Mucosa of descending colon (tissue), 3 donors: ENCODE data around the gene SLC7A6. TPM values are rescaled to one million over a fixed set of nuclear protein-coding genes. Genes with fewer than 3 reads are reported as not detected.

ENCODE experiments used
- ATAC-seq: fragments of 200-7000 bp; cut with Tn5 transposase; one replicate; pipeline ENCODE4 v1.9.1; 2020; ENCODE audit warnings: mild to moderate bottlenecking, moderate library complexity
- DNase-seq, 3 donors: peaks; one replicate each; pipeline ENCODE4 v3.0.0-alpha.2; 2020
- H3K36me3 ChIP-seq: fragments of 200-600 bp; one replicate; pipeline ENCODE4 v1.8.0; 2021; ENCODE audit warnings: low read depth, mild to moderate bottlenecking
- H3K4me1 ChIP-seq: fragments of 200-600 bp; one replicate; pipeline ENCODE4 v1.8.0; 2021; ENCODE audit warnings: low read depth, mild to moderate bottlenecking
- H3K4me3 ChIP-seq: fragments of 200-600 bp; one replicate; pipeline ENCODE4 v1.8.0; 2021; ENCODE audit warnings: mild to moderate bottlenecking
- H3K9me3 ChIP-seq: fragments of 200-600 bp; one replicate; pipeline ENCODE4 v1.8.0; 2021; ENCODE audit warnings: mild to moderate bottlenecking
- intact Hi-C, 2 donors: fragments of 100-400 bp; cut with DNase I in 1 of 2; cut with micrococcal nuclease in 1 of 2; formaldehyde crosslinking; loops; one replicate each; pipeline versions ENCODE4 v1.11.0 to v1.11.1; 2022; cut with DNase I, micrococcal nuclease
- total RNA-seq, 3 donors: library from RNA; stranded (reverse); fragmentation: NEBNext Ultra II Directional in 2 of 3; extraction: Animal tissue kit (Norgen Biotek cat#: 25700) in 2 of 3; gene quantifications; one replicate each; pipeline versions ENCODE4 v1.2.1 to v1.2.4, GENCODE V29; 2021 to 2023
- TF ChIP-seq, protein P1 (sequence below): fragments of 200-600 bp; IDR thresholded peaks from one replicate; pipeline ENCODE4 v1.8.0; 2022; ENCODE audit warnings: antibody characterized with exemption, mild to moderate bottlenecking
- donor health status: DM: no; HTN: no; CAD: no; lungs with moderate emphysema.
- donor health status: DM: no; HTN: no; CAD: no.
- donor health status: DM: no; HTN: yes; CAD: no.

The SLC7A6 gene
- total RNA-seq, 3 donors from 2014 or later = 35.0 to 41.4 (median 37.2) TPM

DNA sequence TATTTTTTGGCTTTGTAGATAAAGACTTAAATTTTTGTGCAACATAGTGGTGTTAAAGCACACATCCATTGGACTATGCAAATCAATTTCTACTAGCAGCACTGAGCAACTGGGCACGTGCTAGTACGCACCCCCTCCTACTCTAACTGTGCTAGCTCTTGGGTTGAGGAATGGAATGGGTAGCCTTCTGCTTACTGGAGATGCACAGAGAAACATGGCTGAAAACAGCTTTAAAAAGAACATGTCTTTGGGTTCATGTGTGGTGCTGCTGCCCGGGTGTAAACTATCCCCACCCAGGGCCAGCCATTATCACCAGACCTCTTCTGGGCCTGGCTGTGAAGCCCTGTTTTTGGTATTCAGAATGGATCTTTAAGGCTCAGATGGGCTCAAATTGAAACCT lies 35.7 kb upstream of the SLC7A6 start:
- ATAC-seq = no peak
- peaks cover 25% of the 10 kb centered on the region for H3K4me1 ChIP-seq
- no peaks in the 10 kb centered on the region for H3K9me3 ChIP-seq
- intact Hi-C loops = no loop called here
- peaks cover 3% of the 10 kb centered on the region for H3K36me3 ChIP-seq
- DNase-seq = no peak
- no peak overlapping the region for H3K4me3 ChIP-seq
- TF ChIP-seq, protein P1, sequence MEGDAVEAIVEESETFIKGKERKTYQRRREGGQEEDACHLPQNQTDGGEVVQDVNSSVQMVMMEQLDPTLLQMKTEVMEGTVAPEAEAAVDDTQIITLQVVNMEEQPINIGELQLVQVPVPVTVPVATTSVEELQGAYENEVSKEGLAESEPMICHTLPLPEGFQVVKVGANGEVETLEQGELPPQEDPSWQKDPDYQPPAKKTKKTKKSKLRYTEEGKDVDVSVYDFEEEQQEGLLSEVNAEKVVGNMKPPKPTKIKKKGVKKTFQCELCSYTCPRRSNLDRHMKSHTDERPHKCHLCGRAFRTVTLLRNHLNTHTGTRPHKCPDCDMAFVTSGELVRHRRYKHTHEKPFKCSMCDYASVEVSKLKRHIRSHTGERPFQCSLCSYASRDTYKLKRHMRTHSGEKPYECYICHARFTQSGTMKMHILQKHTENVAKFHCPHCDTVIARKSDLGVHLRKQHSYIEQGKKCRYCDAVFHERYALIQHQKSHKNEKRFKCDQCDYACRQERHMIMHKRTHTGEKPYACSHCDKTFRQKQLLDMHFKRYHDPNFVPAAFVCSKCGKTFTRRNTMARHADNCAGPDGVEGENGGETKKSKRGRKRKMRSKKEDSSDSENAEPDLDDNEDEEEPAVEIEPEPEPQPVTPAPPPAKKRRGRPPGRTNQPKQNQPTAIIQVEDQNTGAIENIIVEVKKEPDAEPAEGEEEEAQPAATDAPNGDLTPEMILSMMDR = no peak

DNA sequence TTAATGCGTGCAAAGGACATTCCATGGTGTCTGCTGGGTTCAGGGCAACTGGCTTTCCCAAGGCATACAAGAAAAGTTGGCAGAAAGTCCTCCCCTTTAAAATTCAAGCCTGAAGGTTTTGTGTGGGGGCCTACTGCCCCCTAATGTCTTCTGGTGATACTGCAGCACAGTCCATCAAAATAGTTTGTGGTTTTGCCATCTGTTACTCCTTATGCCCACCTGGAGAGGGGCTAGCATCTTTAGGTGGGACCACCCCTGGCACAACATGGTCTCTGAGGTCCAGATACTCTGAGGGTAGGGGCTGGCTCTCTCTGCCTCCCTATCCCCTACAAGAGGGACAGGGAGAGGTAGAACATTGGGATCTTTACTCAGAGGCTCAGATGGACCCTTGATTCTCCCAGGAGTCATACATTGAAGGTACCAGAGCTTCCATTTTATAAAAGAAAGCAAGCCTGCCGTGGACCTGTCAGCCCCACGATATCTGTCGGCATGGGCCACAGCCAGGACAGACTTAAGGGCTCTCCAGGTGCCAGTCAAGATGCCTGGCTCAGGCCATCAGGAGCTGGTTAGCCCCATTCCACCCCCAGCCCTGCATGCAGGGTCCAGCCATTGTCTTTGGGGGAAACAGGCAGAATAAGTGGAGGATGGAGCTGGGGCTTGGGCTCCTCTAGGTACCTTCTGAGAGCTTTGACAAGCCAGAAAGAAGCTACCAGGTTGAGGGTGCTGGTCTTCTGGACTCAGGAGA lies 34.7 kb upstream of the SLC7A6 start:
- TF ChIP-seq, protein P1 = peak; percentile 68
- DNase-seq = peak in 1 of 3 donors; percentile 53
- peak; percentile 12 for ATAC-seq
- Histone ChIP-seq H3K36me3 (peaks cover 3% of the 10 kb centered on the region), H3K9me3 (no peaks in the 10 kb centered on the region), H3K4me1 (peaks cover 25% of the 10 kb centered on the region), H3K4me3 (no peak overlapping the region)
- intact Hi-C loops = no loop called here

DNA sequence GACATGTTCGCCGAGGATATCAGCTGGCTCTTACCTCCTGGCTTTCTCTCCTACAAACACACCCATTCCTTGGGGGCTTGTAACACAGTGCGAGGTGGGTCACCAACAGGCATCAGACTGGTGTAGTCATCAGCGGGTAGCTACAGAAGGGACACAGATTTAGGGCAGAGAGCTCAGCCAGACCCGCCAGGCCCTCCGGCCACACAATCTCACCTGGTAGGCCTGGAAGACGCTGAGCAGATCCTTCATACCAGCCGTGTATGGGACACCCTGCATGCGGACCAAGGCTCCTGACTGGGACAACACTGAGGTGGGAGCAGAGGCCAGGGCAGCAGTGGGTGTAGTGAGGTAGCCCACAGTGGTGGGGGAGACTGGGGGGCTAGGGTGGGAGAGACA lies 34.2 kb upstream of the SLC7A6 start:
- DNase-seq (no peak), ATAC-seq (no peak)
- TF ChIP-seq, protein P1 = no peak
- intact Hi-C loops = no loop called here
- Histone ChIP-seq H3K4me1 (peaks cover 25% of the 10 kb centered on the region), H3K9me3 (no peaks in the 10 kb centered on the region), H3K4me3 (no peak overlapping the region), H3K36me3 (peaks cover 6% of the 10 kb centered on the region)

DNA sequence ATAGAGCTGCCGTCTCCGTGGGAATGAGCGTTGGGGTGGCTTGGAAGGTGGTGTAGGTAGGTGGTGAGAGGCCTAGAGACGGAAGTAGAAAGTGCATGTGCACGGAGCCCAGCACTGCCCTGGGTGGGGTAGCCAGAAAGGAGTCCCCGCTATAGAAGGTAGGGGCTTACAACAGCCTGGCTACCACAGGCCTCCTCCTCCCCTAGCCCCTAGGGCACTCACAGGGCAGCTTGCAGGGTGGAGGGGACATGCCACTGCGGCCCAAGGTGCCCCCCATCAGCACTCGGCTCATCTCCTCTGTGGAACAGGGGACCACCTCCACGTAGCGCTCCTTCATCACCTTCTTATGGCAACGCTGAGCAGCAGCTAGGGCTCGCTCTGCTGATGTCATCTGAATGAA lies 33.4 kb upstream of the SLC7A6 start:
- Histone ChIP-seq H3K36me3 (peaks cover 6% of the 10 kb centered on the region), H3K4me1 (peaks cover 25% of the 10 kb centered on the region), H3K4me3 (no peak overlapping the region), H3K9me3 (no peaks in the 10 kb centered on the region)
- intact Hi-C loops = no loop called here
- ATAC-seq = no peak
- no peak for DNase-seq
- TF ChIP-seq, protein P1 = no peak

DNA sequence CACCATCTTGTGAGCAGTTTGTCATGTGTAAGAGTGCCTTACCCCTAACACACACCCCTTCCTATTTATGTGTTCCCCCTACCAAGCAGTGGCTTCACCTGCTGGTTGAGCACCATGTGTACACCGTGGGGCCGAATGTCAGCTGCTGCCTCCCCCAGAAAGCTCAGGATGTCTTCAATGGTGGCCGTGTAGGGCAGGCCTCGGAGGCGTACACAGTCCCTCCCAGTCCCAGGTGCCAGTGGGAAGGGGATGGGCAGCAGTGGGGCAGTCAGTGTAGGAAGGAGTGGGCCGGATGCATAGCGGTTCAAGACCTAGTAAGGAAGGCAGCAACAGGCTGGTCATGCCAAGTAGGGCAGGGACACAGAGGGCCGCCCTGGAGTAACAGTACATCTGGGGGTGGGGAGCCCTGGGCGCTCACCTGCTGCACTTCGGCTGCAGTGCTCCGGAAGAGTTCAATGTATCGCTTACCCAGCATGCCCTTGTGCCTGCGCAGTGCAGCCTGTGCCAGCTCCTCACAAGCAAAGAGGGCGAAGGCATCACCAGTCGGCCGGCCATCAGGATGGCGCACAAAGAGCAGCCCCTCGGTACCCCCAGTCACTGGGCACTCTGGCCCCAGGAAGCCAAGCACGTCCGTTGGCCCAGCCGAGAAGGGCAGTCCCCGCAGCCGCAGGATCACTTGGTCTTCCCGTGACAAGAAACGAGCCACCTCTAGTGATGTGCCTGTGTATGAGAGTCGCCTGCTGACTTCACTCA lies 32.8 kb upstream of the SLC7A6 start:
- Histone ChIP-seq H3K4me3 (no peak overlapping the region), H3K9me3 (no peaks in the 10 kb centered on the region), H3K36me3 (peaks cover 6% of the 10 kb centered on the region), H3K4me1 (peaks cover 25% of the 10 kb centered on the region)
- intact Hi-C loops = no loop called here
- DNase-seq (no peak), ATAC-seq (no peak)
- TF ChIP-seq, protein P1 = no peak
